Measurements from ENCODE around the gene ACBD4.

ACBD4 gene

DNA sequence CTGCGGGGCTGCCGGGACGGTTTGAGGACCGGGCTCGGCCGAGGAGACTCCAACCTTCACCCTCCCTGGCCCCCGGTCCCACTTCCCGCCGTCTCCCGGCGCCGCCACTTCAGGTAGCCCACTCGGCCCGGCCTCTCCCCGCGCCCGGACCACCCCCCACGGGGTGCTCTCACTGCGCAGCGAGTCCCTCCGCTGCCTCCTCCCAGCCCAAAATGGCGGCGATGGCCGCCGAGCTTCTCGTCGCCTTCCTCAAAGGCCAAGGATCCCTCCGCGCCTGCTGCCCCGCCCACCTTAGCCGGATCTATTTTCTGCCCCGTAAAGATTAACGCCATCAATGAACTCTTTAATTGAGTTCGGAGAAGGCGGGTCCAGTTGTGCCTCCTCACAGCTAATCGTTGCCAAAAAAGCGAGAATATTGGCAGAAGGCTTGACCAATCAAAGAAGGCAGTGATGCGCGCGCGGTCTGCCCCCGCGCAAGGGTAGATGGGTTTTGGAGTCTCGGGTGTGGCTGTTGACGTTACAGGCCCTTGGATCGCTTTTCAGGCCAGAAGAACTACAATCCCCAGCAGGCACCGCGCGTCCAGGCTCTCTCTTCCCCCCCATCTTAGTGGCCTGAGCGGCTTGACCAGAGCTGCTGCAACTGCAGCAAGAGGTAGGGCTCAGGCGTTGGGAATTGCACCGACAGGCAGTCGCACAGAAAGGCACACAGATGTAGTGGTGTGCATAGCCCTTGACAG, 26.0 kb downstream of the ACBD4 start, which contains the start of gene HEXIM2:
Gene HEXIM2 (plus strand): TSS at position 588 of the 737 bp plus-strand sequence. CDS start 919 bp downstream, outside the sequence.
- peak; percentile 99 for DNase-seq

DNA sequence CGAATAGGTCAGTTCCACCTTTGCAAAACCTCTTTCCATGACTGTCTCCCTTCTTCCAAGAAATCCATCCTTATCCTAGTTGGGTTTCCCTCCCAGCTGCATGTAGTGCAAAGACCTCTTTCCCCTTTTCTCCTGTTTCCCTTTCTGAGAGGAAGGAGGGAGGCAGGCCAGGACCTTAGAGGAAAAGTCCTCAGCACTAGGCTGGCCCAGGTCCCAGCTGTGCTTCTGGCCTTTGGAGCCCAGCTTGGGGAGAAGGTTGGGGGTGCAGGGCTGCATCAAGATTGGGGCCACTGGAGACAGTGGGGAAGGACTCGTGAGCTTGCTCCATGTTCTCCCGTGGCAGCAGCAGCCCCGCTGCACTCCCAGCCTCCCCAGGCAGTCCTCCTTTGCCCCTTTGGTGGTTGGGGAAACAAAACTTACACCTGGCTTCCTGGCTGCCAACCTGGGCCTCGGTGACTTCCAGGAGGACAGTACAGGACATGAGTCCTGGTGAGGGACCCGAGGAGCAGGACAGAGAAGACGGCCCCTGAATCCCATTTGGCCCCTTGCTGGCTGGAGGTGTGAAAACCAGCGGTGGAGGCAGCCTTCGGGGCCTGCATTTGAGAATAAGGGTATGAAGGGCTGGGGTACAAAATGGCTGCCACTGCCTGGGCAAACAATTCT, 26.7 kb downstream of the ACBD4 start:
- no peak for DNase-seq

DNA sequence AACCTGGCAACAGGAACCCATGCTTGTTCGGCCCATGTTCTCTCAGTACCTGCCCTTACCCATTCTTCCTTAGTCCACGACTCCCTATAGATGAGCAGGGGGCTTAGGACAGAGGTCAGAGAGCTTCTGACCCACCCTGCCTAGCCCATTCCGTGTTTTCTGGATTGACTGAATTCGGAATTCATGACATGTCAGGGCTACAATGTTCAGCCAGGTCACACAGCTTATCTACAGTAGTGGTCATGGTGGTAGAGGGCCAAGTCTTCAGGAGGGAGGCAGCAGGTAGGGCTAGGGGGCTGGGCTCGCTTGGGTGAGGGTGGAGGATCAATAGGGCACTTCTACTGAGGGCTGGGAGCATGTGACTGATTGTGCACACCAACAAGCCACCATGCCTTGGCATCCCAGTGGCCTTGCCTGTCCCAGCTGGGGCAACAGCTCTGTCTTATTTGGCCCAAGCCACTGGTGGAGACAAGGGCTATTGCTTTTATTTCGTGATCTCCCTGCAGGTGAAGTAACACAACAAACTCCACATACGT, 29.3 kb downstream of the ACBD4 start:
- DNase-seq: no peak

DNA sequence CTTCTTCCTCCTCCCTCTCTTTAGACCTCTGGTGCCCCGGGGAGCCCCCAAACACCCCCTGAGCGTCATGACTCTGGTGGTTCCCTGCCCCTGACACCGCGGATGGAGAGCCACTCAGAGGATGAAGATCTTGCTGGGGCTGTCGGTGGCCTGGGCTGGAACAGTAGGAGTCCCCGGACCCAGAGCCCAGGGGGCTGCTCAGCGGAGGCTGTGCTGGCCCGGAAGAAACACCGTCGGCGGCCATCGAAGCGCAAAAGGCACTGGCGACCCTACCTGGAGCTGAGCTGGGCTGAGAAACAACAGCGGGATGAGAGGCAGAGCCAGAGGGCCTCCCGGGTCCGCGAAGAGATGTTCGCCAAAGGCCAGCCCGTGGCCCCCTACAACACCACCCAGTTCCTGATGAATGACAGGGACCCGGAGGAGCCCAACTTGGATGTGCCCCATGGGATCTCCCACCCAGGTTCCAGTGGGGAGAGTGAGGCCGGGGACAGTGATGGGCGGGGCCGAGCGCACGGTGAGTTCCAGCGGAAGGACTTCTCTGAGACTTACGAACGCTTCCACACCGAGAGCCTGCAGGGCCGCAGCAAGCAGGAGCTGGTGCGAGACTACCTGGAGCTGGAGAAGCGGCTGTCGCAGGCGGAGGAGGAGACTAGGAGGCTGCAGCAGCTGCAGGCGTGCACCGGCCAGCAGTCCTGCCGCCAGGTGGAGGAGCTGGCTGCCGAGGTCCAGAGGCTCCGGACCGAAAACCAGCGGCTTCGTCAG, 33.7 kb downstream of the ACBD4 start:
- DNase-seq: no peak

DNA sequence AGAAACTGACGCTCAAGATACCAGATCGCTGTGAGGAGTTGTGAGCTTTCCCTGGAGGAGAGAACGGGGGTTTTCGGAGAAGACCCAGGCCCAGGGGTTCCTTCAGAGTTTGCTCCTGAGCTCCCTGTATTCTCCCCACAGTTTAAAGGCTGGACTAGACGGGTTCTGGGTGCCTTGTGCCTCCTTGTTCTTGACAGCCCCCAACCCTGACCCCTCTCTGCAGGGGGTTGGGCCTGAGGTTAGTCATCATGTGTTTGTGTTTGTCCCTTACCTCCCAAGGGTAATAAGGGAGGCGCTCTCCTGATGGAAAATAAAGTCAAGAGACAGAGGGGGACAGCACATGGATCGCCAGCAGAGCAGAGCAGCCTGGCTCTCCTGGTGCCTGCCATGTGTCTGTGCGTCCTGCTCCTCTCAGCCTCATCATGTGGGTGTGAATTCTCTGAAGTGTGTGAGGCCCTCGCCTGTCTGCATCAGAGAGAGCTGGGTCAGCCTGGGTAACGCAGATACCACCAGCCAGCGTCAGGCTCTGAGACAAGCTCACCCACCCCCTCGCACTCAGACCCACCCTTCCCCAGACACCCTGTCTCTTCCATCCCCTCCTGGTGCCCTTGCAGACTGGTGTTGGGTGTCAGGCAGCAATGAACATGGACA, 34.9 kb downstream of the ACBD4 start:
- DNase-seq: no peak

DNA sequence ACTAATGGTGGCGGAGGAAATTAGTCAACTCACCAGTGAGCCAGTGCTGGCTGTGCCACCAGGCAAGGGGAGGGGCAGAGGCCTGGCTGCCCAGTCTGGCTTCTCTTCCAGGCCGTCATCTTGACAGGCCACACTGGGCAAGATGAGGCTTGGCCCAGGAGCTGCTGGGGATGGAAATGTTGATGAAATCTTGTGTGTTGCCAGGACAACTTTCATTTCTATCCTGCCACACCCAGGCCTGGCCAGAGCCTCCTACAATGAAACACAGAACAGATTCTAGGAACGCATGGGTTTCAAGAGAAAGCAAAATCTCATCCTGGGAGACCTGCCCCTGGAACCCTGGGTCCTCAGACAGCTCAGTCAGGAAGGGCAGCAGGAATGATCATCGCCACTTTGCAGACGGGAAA, 35.4 kb downstream of the ACBD4 start:
- DNase-seq: no peak

DNA sequence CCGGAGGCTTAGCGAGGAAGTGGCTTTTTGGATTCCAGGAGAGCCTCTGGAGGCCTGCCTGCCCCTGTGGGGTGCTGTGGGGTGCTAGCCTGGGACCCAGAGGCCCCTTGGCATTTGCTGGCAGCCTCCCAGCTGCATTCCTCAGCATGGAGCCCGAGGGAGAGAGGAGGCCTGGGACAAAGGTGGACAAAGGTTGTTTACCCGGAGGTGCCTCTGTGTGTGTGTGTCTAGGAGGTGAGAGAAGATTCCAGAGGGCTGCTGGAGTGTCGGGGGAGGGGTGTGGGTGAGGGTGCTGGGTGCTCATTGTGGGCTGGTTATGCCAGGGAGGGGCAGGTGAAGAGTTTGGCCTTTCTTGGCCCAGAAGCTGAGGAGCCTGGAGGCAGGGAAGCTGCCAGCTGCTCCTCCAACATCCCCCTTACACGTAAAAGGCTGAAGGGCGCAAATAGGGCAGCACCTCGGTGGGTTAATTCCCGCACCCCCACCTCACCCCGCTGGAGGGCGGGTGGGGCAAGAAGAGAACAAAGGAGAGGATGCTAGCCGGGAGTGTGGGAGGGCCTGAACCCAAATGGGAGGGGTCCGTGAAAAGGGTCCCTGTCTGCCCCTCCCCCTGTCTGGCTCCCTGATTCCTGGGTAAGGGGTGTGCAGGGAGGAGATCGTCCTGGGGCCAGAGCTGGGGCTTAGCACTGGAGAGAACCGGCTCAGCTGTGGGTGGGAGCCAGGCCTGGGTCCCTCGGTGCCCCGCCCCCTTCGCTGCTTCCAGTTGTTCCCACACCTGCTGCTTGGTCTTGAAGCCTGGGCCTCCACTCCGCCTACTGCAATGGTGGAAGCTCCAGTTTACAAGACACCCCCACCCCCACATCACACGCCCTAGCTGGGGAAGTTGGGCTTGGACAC, 36.1 kb downstream of the ACBD4 start:
- DNase-seq: no peak

DNA sequence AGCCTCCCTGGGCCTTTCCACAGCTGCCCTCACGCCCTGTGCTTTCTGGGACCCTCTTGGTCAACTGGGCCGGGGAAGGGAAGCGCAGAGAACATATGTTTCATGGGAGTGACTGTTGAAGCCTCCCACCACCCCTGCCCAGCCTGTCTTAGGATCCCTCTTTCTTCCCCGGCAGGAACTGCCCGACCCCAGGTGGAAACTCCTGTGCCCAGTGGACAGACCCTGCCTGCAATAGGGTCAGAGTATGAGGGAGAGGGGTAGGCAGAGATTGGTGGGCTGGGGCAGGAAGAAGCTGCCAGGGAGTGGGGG, 36.7 kb downstream of the ACBD4 start:
- DNase-seq: no peak

DNA sequence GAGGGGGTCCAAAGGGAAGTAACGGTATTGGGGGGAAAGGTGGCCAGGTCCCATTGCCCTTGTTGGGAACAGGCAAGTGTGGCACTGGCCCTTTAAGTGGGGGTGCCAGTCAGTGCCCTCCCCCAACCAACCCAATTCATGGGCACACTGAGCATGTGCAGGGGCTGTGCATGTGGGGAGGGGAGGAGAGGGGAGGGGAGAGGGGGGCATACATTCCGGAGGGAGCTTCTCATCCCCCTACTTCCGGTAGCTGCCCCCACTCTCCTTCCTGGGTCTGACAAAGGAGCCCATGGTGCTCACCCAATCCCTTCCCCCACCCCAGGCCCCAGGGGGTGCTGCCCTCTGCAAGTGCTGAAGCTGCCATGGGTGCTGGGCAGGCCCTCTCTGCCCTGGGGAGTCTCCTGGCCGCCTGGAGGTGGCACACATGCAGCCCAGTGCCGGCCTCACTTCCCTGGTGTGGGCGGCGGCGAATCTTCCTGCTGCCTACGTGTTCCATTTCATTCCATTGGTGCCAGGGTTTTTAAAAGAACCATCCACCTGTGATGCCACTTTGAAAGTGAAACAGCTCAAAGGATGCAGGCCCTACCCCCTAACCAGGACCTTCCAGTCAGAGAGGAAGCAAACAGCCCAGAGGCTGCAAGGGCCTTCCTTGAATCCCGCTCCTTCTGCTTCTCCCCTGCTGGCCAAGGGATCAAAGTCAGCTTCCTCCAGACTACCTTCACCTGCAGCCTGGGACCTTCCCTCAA, 37.2 kb downstream of the ACBD4 start:
- peak; percentile 58 for DNase-seq

DNA sequence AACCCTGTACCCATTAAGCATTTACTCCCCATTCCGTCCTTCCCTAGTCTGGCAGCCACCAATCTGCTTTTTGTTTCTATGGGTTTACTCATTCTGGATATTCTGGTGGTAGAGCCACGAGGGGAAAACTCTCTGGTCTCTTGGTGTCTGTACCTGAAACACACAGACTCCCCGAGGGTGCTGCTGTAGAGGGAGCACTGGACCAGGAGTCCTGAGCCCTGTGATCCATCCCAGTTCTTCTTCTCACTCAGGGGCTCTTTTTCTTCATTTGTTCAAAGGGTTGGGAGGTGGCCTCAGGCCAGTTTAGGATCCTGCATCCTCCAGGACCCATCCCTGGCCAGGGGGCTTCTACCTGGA, 40.2 kb downstream of the ACBD4 start:
- DNase-seq: no peak

DNA sequence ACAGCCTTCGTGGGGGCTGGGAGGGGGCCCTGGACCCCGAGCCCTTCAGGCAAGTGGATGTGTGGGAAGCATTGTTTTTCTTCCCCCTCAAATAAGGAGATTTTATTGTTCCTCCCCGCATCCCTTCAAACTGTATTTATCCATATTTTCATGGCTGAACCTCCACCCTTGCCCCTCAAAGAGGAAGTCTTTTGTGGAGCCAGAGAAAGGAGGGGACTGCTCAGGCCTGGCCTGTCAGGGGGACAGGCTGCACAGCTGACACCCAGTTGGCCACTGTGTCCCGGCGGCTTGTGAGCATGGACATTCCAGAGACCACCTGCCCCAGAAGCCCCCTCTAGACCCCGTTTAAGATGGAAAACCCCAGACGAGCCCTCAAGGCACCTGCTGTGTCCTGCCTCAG, 42.1 kb downstream of the ACBD4 start:
- DNase-seq: no peak

DNA sequence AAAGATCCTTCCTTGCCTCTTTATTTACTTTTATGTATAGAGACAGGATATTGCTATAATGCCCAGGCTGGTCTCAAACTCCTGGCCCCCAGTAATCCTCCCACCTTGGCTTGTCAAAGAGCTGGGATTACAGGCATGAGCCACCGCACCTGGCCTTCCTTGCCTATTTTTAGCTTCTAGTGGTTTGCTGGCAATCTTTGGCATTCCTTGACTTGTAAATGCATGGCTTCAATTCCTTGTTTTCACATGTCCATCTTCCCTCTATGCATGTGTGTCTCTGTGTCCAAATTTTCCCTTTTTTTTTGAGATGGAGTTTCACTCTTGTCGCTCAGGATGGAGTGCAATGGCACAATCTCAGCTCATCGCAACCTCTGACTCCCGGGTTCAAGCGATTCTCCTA, 48.7 kb downstream of the ACBD4 start:
- no peak for DNase-seq

DNA sequence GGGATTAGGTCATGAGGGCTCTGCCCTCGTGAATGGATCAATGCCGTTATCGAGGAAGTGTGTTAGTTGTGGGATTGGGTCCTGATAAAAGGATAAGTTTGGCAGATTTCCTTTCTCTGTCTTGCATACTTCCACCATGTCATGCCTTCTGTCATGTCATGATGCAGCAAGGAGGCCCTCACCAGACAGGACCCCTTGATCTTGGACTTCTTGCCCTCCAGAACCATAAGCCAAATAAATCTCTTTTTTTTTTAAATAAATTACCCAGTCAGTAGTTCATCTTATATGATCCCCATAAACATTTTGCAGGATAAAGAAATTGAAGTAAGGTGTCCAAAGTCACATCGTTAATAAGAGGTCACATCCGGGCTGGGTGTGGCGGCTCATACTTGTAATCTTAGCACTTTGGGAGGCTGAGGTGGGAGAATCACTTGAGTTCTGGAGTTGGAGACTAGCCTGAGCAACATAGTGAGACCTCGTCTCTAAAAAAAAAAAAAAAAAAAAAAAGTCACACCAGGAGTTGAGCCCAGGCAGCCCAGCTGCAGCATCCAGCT, 51.4 kb downstream of the ACBD4 start:
- no peak for DNase-seq

DNA sequence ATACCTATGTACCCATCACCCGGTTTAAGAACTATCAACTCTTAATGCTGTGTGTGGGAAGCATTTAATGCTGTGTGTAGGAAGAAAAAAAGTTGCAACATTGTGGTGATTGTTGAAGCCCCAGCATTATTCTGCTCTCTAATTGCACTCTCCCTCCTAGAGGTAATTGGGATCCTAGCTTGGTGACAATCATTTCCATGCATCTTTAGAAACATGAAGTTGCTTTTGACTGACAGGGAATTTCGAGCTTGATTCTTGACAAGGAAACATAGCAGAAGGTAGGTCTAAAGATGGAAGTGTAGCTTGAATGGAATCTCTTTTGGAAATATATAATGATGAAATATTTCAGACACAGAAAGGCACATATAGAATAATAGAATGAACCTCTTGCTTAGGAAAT, 53.5 kb downstream of the ACBD4 start:
- DNase-seq: no peak

DNA sequence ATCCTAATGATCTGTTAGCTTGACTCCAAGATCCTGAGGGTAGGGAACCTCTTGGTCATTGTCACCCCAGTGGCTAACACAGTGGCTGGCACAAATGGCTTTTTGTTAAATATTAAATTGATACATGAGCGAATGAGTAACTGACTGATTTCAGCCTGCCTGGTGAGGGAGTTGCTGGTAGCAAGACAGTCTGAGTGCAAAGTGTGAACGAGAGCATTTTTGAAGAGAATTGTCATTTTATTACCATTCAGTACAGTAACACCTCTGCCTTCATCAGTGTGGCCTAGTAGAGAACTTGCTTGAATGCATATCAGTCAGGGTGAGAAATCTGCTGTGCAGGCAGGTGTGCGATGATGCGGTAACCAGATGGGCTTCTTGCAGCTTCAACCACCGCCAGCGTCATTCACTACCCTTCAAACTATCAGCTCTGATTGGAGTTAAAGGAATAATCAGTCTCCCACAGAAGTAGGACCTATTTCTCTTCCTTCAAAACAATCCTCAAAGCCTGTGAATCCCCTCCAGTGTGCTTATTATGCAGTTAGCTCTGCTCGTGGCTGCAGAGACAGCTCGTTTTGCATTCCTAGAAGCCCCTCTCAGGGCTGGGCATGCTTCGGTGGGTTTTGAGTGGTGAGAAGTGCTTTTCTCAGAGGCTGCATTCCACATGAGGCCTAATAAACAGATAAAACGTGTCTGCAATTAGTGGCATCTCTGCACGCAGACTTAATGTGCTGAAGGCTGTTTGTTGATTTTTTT, 55.2 kb downstream of the ACBD4 start:
- DNase-seq: no peak
